ENCODE measurements around the gene PRR14.
"Not testable (repeated sequence)": the region's sequence is repeated elsewhere in the genome, so short reads cannot be mapped to it uniquely, and the experiment has no call there.

PRR14 gene

GRCh38 chr16:30700971-30701370, 50.2 kb downstream of the PRR14 start:
- H3K27me3 Mint-ChIP-seq (ENCODE audit: low read depth): no peaks in the 10 kb centered on the region
- peak overlapping the region in 2 of 3 experiments; percentile 51 to 65 for H3K27ac Mint-ChIP-seq
- peaks cover 16% of the 10 kb centered on the region for H3K4me1 Mint-ChIP-seq
- peaks cover 40% of the 10 kb centered on the region for H3K36me3 Mint-ChIP-seq (ENCODE audit: low read depth)
- no peak for TF ChIP-seq CTCF (IDR thresholded peaks at IDR 0.05; ENCODE audit: unreplicated experiment in 3 of 3)
- no peaks in the 10 kb centered on the region for H3K9me3 Mint-ChIP-seq
- H3K4me3 Mint-ChIP-seq: peak overlapping the region; percentile 64 to 74 (median 70)

- not testable (repeated sequence) for H3K27me3 Mint-ChIP-seq (ENCODE audit: low read depth); H3K4me1 Mint-ChIP-seq; H3K9me3 Mint-ChIP-seq; H3K27ac Mint-ChIP-seq
- peaks cover 59% of the 10 kb centered on the region for H3K36me3 Mint-ChIP-seq (ENCODE audit: low read depth)
- H3K4me3 Mint-ChIP-seq: peak overlapping the region in 2 of 3 experiments; percentile 36 to 55
Measured at GRCh38 chr16:30703071-30703470, 52.3 kb downstream of the PRR14 start.

GRCh38 chr16:30703971-30704370, 53.2 kb downstream of the PRR14 start:
- no peak for TF ChIP-seq CTCF (IDR thresholded peaks at IDR 0.05; ENCODE audit: unreplicated experiment in 3 of 3)
- no peaks in the 10 kb centered on the region for H3K27me3 Mint-ChIP-seq (ENCODE audit: low read depth)
- no peak overlapping the region for H3K4me3 Mint-ChIP-seq
- H3K9me3 Mint-ChIP-seq: no peaks in the 10 kb centered on the region
- H3K27ac Mint-ChIP-seq: no peak overlapping the region
- peaks cover 63% of the 10 kb centered on the region for H3K36me3 Mint-ChIP-seq (ENCODE audit: low read depth)
- H3K4me1 Mint-ChIP-seq: peaks cover 9% of the 10 kb centered on the region

Measured in nephron (organoid).